ENCODE results near the gene ORC3.

The ORC3 gene

DNA sequence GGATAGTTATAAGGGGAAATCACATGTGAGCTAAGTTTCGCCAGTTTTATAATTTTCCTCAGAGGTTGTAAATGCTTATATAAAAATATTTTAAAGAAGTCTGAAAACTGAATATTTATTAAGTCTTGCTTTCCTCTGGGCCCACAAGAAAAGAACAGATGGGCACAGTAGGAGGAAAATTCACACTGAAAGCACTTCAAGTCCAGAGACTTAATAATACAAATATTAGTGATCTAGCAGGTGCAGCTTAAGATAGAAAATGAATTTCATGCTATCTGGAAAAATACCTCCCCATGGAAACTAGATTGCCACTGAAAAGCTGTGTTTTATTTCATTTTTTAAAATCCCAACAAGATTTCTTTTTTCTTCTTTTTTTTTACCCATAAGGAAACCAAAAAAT is 47.2 kb downstream of the ORC3 start:
- no peak for DNase-seq
- no peak for TF ChIP-seq CTCF (IDR thresholded peaks at IDR 0.05)
- Mint-ChIP-seq H3K4me1 (no peaks in the 10 kb centered on the region), H3K36me3 (ENCODE audit: low read depth) (peaks cover 50% of the 10 kb centered on the region), H3K4me3 (no peak overlapping the region), H3K27me3 (ENCODE audit: low read depth, poor library complexity) (no peaks in the 10 kb centered on the region), H3K9me3 (no peaks in the 10 kb centered on the region), H3K27ac (no peak overlapping the region)

DNA sequence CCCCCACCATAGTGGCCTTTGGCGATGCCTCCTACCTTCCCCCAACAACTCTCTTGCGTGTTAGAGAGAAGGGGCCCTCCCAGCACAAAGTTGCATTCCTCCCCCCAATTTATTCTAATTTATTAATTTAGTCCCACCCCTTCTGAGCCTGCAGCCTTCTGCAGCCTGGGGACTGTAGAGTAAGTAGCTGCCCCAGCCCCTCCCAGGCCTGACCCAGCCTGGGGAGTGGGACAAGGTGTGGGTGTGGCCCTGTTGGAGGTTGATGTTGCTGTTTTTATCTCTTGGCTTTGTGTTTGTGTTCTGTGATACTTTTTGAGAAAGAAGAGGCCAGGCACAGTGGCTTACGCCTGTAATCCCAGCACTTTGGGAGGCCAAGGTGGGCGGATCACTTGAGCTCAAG is 49.4 kb downstream of the ORC3 start:
- DNase-seq = no peak
- no peak overlapping the region for H3K27ac Mint-ChIP-seq
- no peaks in the 10 kb centered on the region for H3K9me3 Mint-ChIP-seq
- H3K4me3 Mint-ChIP-seq = no peak overlapping the region
- H3K27me3 Mint-ChIP-seq (ENCODE audit: low read depth, poor library complexity) = no peaks in the 10 kb centered on the region
- no peak for TF ChIP-seq CTCF (IDR thresholded peaks at IDR 0.05)
- no peaks in the 10 kb centered on the region for H3K4me1 Mint-ChIP-seq
- H3K36me3 Mint-ChIP-seq (ENCODE audit: low read depth) = peaks cover 49% of the 10 kb centered on the region

- Mint-ChIP-seq H3K4me3 (no peak overlapping the region), H3K9me3 (no peaks in the 10 kb centered on the region), H3K4me1 (no peaks in the 10 kb centered on the region), H3K36me3 (ENCODE audit: low read depth) (peaks cover 38% of the 10 kb centered on the region), H3K27me3 (ENCODE audit: low read depth, poor library complexity) (no peaks in the 10 kb centered on the region), H3K27ac (no peak overlapping the region)
- no peak for TF ChIP-seq CTCF (IDR thresholded peaks at IDR 0.05)
- DNase-seq = no peak
These were observed 51.2 kb downstream of the ORC3 start for GRCh38 chr6:87641065-87641692.

DNA sequence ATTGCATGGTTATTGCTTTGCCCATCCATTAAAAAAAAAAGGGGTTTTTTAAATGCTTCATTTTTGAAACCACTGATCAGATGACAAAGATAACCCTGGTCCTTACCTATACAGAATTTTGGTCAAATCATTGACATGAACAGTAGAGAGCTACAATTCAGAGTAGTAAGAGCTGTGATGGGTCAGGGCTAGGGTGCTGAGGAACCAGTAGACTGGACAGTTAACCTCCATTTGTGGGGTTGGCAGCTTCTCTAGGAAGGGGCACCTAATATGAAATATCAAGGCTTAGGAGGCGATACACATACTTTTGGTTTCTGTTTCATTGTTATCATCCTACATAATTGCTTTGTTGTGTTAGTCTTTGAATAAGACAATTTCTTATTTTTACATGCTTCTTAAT is 55.1 kb downstream of the ORC3 start:
- no peak for TF ChIP-seq CTCF (IDR thresholded peaks at IDR 0.05)
- no peaks in the 10 kb centered on the region for H3K4me1 Mint-ChIP-seq
- no peak overlapping the region for H3K27ac Mint-ChIP-seq
- no peaks in the 10 kb centered on the region for H3K9me3 Mint-ChIP-seq
- H3K27me3 Mint-ChIP-seq (ENCODE audit: low read depth, poor library complexity) = no peaks in the 10 kb centered on the region
- no peak for DNase-seq
- no peak overlapping the region for H3K4me3 Mint-ChIP-seq
- H3K36me3 Mint-ChIP-seq (ENCODE audit: low read depth) = peaks cover 25% of the 10 kb centered on the region

DNA sequence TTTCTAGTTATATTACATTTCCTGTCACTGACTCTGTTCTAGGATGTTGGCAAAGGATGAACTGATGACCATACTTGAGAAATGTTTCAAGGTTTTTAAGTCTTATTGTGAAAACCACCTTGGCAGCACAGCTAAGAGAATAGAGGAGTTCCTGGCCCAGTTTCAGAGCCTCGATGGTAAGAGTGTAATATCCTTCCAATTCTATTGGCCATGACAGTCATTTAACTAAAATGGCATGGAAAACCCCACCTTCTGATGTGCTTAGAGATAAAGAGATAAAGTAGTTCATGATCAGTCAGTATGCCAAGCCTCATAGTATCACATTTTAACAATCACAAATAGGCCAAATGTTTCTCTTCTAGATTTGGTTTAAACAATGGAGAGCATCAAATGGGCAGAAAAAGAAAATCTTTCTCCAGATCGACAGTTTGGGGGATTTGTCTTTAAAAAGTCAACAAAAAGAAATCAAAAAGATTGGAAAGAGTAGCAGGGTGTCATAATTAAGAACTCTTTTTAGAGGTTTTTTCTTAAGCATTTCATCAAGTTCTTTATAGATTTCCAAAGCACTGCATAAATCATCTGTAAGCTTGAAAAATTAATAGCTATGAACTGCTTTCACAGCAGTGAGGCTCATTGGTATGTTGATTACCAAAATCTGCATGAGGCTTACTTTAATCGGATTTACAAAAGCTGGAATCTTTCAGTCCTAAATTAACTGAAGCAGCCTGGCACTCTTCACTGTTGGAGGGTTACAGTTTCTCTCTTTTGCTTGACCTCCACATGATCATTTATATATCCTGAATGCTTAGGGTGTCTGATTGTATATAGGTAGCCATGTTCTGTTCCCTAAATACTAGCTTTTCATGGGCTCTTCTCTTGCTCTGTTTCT is 63.4 kb downstream of the ORC3 start:
- H3K4me1 Mint-ChIP-seq = no peaks in the 10 kb centered on the region
- no peak overlapping the region for H3K4me3 Mint-ChIP-seq
- no peaks in the 10 kb centered on the region for H3K27me3 Mint-ChIP-seq (ENCODE audit: low read depth, poor library complexity)
- no peak overlapping the region for H3K27ac Mint-ChIP-seq
- no peaks in the 10 kb centered on the region for H3K9me3 Mint-ChIP-seq
- peaks cover 66% of the 10 kb centered on the region for H3K36me3 Mint-ChIP-seq (ENCODE audit: low read depth)
- no peak for DNase-seq
- no peak for TF ChIP-seq CTCF (IDR thresholded peaks at IDR 0.05)
